ENCODE data around the gene WEE1.

GRCh38 chr11:9629064-9629463, 55.6 kb downstream of the WEE1 start:
- no peak for TF ChIP-seq POLR2A (IDR thresholded peaks at IDR 0.05; ENCODE audit: extremely low read depth, insufficient read length)
- TF ChIP-seq CTCF (IDR thresholded peaks at IDR 0.05; ENCODE audit: low read depth, low read length), result no peak
- no peak for TF ChIP-seq MYC (IDR thresholded peaks at IDR 0.05; ENCODE audit: low read depth, low read length)
